RWPE1 (cell line): ENCODE data around the gene NTM.
"Not testable (repeated sequence)": the region's sequence is repeated elsewhere in the genome, so short reads cannot be mapped to it uniquely, and the experiment has no call there.

ENCODE experiments used
- CTCF ChIA-PET: fragments of 350-600 bp; sonication (Branson Sonifier 250); formaldehyde crosslinking; extraction: SDS; loops from one replicate; lab custom pipeline; 2021; lab: Yijun Ruan, JAX
- POLR2A ChIA-PET: fragments of 400-600 bp; formaldehyde crosslinking; extraction: SDS; loops from one replicate; lab custom pipeline; 2020; ENCODE audit warnings: antibody characterized with exemption; ENCODE audit not compliant: low non-redundant PET; lab: Yijun Ruan, JAX
- DNase-seq: peaks from one replicate; pipeline ENCODE4 v3.0.0; 2012; ENCODE audit warnings: low spot score
- H3K27ac ChIP-seq: fragments of 450-650 bp; 2 replicates; pipeline ENCODE4 v1.5.1; 2017
- TF ChIP-seq, protein P1 (sequence below): fragments of 450-650 bp; conservative IDR thresholded peaks from 2 replicates; pipeline ENCODE4 v1.5.1; 2017; ENCODE audit warnings: low read depth, mild to moderate bottlenecking

The NTM gene

DNA sequence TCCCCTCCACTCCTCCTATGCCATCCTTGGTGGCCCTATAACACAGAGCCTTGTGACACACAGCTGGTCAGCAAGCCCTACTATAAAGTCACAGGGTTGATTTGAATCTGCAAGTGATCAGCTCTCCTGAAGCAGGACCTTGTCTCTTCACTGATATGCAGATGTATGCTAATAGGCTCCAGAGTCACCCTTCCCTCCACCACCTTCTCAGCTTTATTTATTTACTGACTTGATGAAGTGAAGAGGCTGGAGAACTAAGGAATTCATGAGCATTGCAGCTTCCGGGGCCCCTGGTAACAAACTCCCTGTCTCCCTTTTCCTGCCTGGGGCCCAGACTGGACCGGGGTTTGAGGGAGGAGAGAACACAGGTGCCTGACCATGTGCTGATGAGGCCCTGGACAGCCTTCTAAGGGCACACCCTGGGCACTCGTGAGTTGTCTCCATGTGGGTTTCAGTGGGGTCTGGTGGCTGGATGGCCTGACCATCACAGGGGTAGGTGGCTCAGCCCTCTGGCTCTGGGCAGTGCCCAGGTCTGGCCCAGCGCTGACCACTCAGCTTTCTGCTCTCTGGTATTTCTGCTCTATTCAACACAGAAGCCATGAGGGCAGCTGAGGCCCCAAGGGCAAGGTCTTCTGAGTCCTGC is 307.5 kb downstream of the NTM start:
- no peak for DNase-seq
- ChIA-PET POLR2A (no interaction called here), CTCF (interaction anchor here (0.8 to 1.5 kb wide), 1 partner anchor 10 kb away, joined by 3 to 6 read pairs; no protein-coding TSS in a partner anchor)
- TF ChIP-seq, protein P1, sequence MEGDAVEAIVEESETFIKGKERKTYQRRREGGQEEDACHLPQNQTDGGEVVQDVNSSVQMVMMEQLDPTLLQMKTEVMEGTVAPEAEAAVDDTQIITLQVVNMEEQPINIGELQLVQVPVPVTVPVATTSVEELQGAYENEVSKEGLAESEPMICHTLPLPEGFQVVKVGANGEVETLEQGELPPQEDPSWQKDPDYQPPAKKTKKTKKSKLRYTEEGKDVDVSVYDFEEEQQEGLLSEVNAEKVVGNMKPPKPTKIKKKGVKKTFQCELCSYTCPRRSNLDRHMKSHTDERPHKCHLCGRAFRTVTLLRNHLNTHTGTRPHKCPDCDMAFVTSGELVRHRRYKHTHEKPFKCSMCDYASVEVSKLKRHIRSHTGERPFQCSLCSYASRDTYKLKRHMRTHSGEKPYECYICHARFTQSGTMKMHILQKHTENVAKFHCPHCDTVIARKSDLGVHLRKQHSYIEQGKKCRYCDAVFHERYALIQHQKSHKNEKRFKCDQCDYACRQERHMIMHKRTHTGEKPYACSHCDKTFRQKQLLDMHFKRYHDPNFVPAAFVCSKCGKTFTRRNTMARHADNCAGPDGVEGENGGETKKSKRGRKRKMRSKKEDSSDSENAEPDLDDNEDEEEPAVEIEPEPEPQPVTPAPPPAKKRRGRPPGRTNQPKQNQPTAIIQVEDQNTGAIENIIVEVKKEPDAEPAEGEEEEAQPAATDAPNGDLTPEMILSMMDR: no peak
- H3K27ac ChIP-seq: no peak overlapping the region

DNA sequence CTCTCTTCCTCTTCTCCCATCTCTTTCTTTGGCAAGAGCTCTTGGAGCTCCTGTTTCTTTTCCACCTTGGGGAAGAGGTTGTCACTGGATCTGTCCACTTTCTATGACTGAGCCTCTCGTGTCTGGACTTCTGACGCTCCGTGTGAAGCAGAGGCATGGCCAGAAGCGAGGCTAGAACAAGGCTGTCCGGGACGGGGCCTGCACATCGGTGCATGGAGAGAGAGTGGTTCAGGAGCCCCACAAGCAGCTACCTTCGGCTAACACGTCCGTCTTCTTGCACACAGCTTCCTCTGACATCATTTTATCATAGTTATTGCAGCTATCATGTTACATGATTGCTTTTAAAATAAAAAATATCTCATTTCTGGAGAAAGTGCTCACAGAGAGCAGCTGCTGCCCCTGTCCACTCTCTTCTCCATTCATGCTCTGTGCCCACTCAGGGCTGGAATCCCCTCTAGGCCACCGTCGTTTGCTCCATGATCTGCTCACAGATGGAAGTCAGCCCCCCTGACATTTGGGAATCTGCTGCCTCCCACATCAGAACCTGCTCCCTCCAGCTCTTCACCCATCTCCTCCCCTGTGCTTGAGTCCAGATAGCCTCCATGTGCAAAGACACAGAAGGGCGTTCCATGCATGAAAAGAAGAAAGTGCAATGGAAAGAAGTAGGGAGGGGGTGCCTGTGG is 308.4 kb downstream of the NTM start:
- H3K27ac ChIP-seq: no peak overlapping the region
- DNase-seq: no peak
- ChIA-PET CTCF (interaction anchor here (0.8 to 1.5 kb wide), 2 partner anchors 9 to 11 kb away, joined by 3 to 6 read pairs; no protein-coding TSS in a partner anchor), POLR2A (no interaction called here)
- TF ChIP-seq, protein P1: no peak

GRCh38 chr11:131680448-131680847 is 310.0 kb downstream of the NTM start:
- H3K27ac ChIP-seq, DNase-seq, CTCF ChIA-PET, POLR2A ChIA-PET: not testable (repeated sequence)

DNA sequence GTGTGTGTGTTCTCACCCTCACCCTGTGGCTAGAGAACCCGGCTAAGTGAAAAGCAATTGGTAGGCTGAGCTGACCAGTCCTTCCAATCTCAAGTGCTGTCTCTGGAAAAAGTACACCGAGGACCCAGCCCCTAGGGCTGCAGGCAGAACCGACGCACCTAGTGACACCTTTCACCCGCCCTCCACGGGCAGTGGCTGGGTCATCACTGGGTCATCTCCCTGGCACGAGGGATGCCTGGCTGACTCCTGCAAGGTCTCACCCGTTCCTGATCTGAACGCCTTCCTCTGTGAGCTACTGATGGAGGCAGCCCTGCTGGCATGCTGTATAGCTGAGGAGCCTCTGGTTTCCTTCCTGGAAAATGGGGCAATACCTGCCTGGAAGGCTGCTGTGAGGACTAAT is 311.5 kb downstream of the NTM start:
- CTCF ChIA-PET: no interaction called here
- no peak for DNase-seq
- TF ChIP-seq, protein P1: no peak
- POLR2A ChIA-PET: no interaction called here
- H3K27ac ChIP-seq: no peak overlapping the region

- DNase-seq: no peak
- H3K27ac ChIP-seq: no peak overlapping the region
- CTCF ChIA-PET: no interaction called here
- TF ChIP-seq, protein P1: no peak
- POLR2A ChIA-PET: no interaction called here
Measured at GRCh38 chr11:131682373-131683015, 312.1 kb downstream of the NTM start.

GRCh38 chr11:131683131-131683530 is 312.7 kb downstream of the NTM start:
- H3K27ac ChIP-seq: no peak overlapping the region
- no peak for DNase-seq
- CTCF ChIA-PET: no interaction called here
- POLR2A ChIA-PET: no interaction called here
- TF ChIP-seq, protein P1: no peak
